ENCODE data around the gene SLC13A2. TPM values are rescaled to one million over a fixed set of nuclear protein-coding genes. Genes with fewer than 3 reads are reported as not detected.

Gene SLC13A2
- total RNA-seq, 6 experiments from 2014 or later, result 0.09 to 0.49 (median 0.24) TPM

GRCh38 chr17:28528327-28529012 lies 55.0 kb downstream of the SLC13A2 start:
- H3K27me3 ChIP-seq, result no peaks in the 10 kb centered on the region
- H3K4me1 ChIP-seq, result no peaks in the 10 kb centered on the region
- WGBS (ENCODE audit: insufficient coverage, low coverage, low lambda C conversion rate, missing lambda C conversion rate), result 93% methylated on average over 5 of the region's 9 CpGs
- ATAC-seq, result no peak
- no peak overlapping the region for H3K27ac ChIP-seq
- H3K9me3 ChIP-seq, result no peaks in the 10 kb centered on the region
- intact Hi-C loops (cut with DNase I), result no loop called here
- DNase-seq, result no peak
- no peak for TF ChIP-seq POLR2A (IDR thresholded peaks at IDR 0.05)
- no peak for TF ChIP-seq CTCF (IDR thresholded peaks at IDR 0.05)
- H3K36me3 ChIP-seq, result no peaks in the 10 kb centered on the region
- no peak overlapping the region for H3K4me3 ChIP-seq

GRCh38 chr17:28529013-28529400 lies 55.6 kb downstream of the SLC13A2 start:
- no peak overlapping the region for H3K27ac ChIP-seq
- intact Hi-C loops (cut with DNase I), result no loop called here
- WGBS (ENCODE audit: insufficient coverage, low coverage, low lambda C conversion rate, missing lambda C conversion rate), result 60% methylated on average over 1 of the region's 3 CpGs

GRCh38 chr17:28530250-28530649 lies 56.8 kb downstream of the SLC13A2 start:
- WGBS (ENCODE audit: insufficient coverage, low coverage, low lambda C conversion rate, missing lambda C conversion rate), result 63% methylated on average over 4 of the region's 4 CpGs
- ATAC-seq, result no peak
- Histone ChIP-seq H3K27ac (no peak overlapping the region), H3K4me1 (no peaks in the 10 kb centered on the region), H3K36me3 (no peaks in the 10 kb centered on the region), H3K9me3 (no peaks in the 10 kb centered on the region), H3K4me3 (no peak overlapping the region), H3K27me3 (no peaks in the 10 kb centered on the region)
- no peak for DNase-seq
- no peak for TF ChIP-seq POLR2A (IDR thresholded peaks at IDR 0.05)
- no peak for TF ChIP-seq CTCF (IDR thresholded peaks at IDR 0.05)
- intact Hi-C loops (cut with DNase I), result no loop called here

More at GRCh38 chr17:28529013-28529400, 55.6 kb downstream of the SLC13A2 start:
- Histone ChIP-seq H3K4me3 (no peak overlapping the region), H3K4me1 (no peaks in the 10 kb centered on the region), H3K9me3 (no peaks in the 10 kb centered on the region), H3K36me3 (no peaks in the 10 kb centered on the region), H3K27me3 (no peaks in the 10 kb centered on the region)
- DNase-seq, result no peak
- TF ChIP-seq POLR2A (IDR thresholded peaks at IDR 0.05) (no peak), CTCF (IDR thresholded peaks at IDR 0.05) (no peak)
- ATAC-seq, result no peak

- WGBS (ENCODE audit: insufficient coverage, low coverage, low lambda C conversion rate, missing lambda C conversion rate), result 88% methylated on average over 4 of the region's 7 CpGs
- DNase-seq (no peak), ATAC-seq (no peak)
- no peaks in the 10 kb centered on the region for H3K27me3 ChIP-seq
- no peak overlapping the region for H3K27ac ChIP-seq
- H3K9me3 ChIP-seq, result no peaks in the 10 kb centered on the region
- no peaks in the 10 kb centered on the region for H3K36me3 ChIP-seq
- intact Hi-C loops (cut with DNase I), result no loop called here
- H3K4me3 ChIP-seq, result no peak overlapping the region
- TF ChIP-seq POLR2A (IDR thresholded peaks at IDR 0.05), result no peak
- TF ChIP-seq CTCF (IDR thresholded peaks at IDR 0.05), result no peak
- H3K4me1 ChIP-seq, result no peaks in the 10 kb centered on the region
These were observed 57.5 kb downstream of the SLC13A2 start for GRCh38 chr17:28530926-28531325.

Data from right lobe of liver (tissue), 6 donors.